GM03348 (cell line): Measurements from ENCODE around the gene CERS6.
"Not testable (repeated sequence)": the region's sequence is repeated elsewhere in the genome, so short reads cannot be mapped to it uniquely, and the experiment has no call there.

Source experiments
- DNase-seq: peaks from one replicate; pipeline ENCODE4 v3.0.0; 2012; ENCODE audit warnings: low spot score

CERS6 gene

GRCh38 chr2:168734199-168734760 is 278.2 kb downstream of the CERS6 start:
- no peak for DNase-seq

GRCh38 chr2:168736649-168737445 is 280.8 kb downstream of the CERS6 start:
- DNase-seq, result no peak

GRCh38 chr2:168738062-168738461 is 282.0 kb downstream of the CERS6 start:
- DNase-seq, result peak; percentile 36

- no peak for DNase-seq
Observed at GRCh38 chr2:168740360-168740759, 284.3 kb downstream of the CERS6 start.

- no peak for DNase-seq
Observed at GRCh38 chr2:168740788-168741187, 284.7 kb downstream of the CERS6 start.

- DNase-seq, result no peak
Observed at GRCh38 chr2:168742258-168742932, 286.3 kb downstream of the CERS6 start.

GRCh38 chr2:168744844-168745243 is 288.8 kb downstream of the CERS6 start:
- DNase-seq, result no peak

- DNase-seq, result no peak
Observed at GRCh38 chr2:168748461-168748860, 292.4 kb downstream of the CERS6 start.

GRCh38 chr2:168749297-168749696 is 293.2 kb downstream of the CERS6 start:
- no peak for DNase-seq

GRCh38 chr2:168751104-168751740 is 295.1 kb downstream of the CERS6 start:
- no peak for DNase-seq

- no peak for DNase-seq
Observed at GRCh38 chr2:168752361-168752760, 296.3 kb downstream of the CERS6 start.

GRCh38 chr2:168753765-168754329 is 297.8 kb downstream of the CERS6 start:
- no peak for DNase-seq

- DNase-seq, result no peak
Observed at GRCh38 chr2:168757223-168757622, 301.2 kb downstream of the CERS6 start.

- peak; percentile 71 for DNase-seq
Observed at GRCh38 chr2:168758970-168759820, 303.1 kb downstream of the CERS6 start.

GRCh38 chr2:168765401-168765800 is 309.3 kb downstream of the CERS6 start:
- no peak for DNase-seq

GRCh38 chr2:168766600-168766999 is 310.5 kb downstream of the CERS6 start:
- DNase-seq, result no peak

- DNase-seq, result no peak
Observed at GRCh38 chr2:168767258-168767657, 311.2 kb downstream of the CERS6 start.

- not testable (repeated sequence) for DNase-seq
Observed at GRCh38 chr2:168768357-168768756, 312.3 kb downstream of the CERS6 start.

- DNase-seq, result no peak
Observed at GRCh38 chr2:168770796-168771195, 314.7 kb downstream of the CERS6 start.

- DNase-seq, result no peak
Observed at GRCh38 chr2:168772704-168773103, 316.6 kb downstream of the CERS6 start.

- no peak for DNase-seq
Observed at GRCh38 chr2:168773128-168773527, 317.1 kb downstream of the CERS6 start.
